GM19239 (cell line): ENCODE data around the gene KCNK1.

Experiments used
- DNase-seq: peaks from one replicate; pipeline ENCODE4 v3.0.0; 2011; ENCODE audit warnings: low spot score; ENCODE audit not compliant: insufficient read length
- FAIRE-seq: peaks from 2 replicates; lab custom pipeline; 2011; peaks lifted over from hg19 to GRCh38; lab: Jason Lieb, UNC

Gene KCNK1

GRCh38 chr1:233632436-233632835 is 18.5 kb downstream of the KCNK1 start:
- DNase-seq (no peak), FAIRE-seq (no peak)

GRCh38 chr1:233635765-233636502 is 22.0 kb downstream of the KCNK1 start:
- DNase-seq (no peak), FAIRE-seq (no peak)

DNA sequence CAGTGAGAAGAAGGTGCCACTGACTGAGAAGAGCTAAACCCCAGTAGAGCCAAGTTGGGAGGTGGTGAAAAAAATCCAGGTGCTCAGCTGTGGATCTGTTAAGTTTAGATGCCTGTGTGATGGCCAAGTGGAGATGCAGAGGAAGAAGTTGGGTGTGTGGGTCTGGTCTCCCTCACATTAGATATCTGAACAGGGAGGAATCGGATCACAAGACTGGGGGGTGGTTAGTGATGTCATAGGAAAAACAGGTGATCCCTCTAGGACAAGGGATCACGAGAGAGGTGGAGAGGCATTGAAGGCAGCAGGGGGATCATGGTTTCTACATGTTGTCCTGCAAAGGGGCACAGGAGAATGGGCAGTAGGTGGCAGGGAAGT is 22.6 kb downstream of the KCNK1 start:
- FAIRE-seq: no peak
- DNase-seq: no peak

- FAIRE-seq: no peak
These were observed 24.6 kb downstream of the KCNK1 start for GRCh38 chr1:233638513-233638912.

GRCh38 chr1:233639611-233640010 is 25.7 kb downstream of the KCNK1 start:
- no peak for DNase-seq
- no peak for FAIRE-seq

More at GRCh38 chr1:233638513-233638912, 24.6 kb downstream of the KCNK1 start:
- no peak for DNase-seq

DNA sequence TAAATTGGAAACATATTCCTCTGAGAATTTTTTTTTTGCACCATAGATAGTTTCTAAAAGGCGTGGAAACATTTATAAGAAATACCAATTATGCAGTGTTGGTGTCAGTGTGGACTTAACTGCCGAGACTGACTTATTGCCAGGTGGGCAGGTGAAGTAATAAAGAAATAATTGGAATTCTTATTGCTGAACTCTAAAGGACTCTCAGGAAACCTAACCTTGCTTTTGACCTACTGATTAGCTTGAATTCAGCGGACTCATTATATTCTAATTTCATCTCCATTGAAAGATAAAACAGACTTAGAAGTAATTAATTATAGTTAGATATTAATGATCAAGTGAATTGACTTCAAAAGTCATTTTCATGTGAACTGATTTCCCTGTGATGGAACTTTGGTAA is 26.3 kb downstream of the KCNK1 start:
- DNase-seq: no peak
- no peak for FAIRE-seq

- DNase-seq (no peak), FAIRE-seq (no peak)
These were observed 27.1 kb downstream of the KCNK1 start for GRCh38 chr1:233641029-233641428.

- no peak for DNase-seq
- FAIRE-seq: no peak
These were observed 33.2 kb downstream of the KCNK1 start for GRCh38 chr1:233647073-233647472.

GRCh38 chr1:233647636-233648035 is 33.7 kb downstream of the KCNK1 start:
- FAIRE-seq: no peak
- DNase-seq: no peak

DNA sequence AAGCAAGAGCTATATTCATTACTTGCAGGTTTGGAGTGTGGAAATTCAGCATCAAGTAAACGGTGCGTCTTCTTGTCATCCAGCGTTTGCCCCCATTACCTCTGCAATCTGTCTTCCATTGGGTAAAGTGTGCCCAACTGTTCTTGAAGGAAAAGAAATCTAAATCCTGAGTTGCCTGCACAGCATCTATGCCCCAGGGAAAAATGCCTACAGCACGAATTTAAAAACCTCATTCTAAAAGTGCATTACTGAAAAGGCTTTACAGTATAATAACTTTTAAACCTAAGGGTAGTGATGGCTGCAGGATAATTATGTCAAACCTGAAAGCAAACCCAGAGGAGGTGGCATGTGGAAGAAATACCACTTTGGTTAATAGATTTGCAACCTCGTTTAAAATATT is 37.2 kb downstream of the KCNK1 start:
- DNase-seq (no peak), FAIRE-seq (no peak)

- DNase-seq (no peak), FAIRE-seq (no peak)
These were observed 37.8 kb downstream of the KCNK1 start for GRCh38 chr1:233651563-233652233.

DNA sequence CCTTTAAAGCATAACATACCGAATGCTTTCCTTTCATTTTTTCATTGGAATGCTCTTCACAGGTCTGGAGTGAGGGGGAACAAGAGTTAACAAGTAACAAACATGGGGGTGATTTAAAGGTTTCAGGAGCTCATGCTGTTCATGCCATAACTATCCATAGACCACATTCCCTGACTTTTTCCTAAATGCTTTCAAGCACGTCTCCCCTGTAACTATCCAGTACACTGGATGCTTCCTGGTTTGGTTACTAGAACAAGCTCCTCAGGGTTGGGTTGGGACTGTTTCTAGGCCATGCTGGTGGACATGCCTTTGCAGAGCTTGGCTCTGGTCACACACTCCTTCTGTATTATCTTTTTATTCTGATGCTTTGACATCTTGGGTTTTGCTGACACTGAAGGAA is 38.6 kb downstream of the KCNK1 start:
- no peak for DNase-seq
- FAIRE-seq: no peak

DNA sequence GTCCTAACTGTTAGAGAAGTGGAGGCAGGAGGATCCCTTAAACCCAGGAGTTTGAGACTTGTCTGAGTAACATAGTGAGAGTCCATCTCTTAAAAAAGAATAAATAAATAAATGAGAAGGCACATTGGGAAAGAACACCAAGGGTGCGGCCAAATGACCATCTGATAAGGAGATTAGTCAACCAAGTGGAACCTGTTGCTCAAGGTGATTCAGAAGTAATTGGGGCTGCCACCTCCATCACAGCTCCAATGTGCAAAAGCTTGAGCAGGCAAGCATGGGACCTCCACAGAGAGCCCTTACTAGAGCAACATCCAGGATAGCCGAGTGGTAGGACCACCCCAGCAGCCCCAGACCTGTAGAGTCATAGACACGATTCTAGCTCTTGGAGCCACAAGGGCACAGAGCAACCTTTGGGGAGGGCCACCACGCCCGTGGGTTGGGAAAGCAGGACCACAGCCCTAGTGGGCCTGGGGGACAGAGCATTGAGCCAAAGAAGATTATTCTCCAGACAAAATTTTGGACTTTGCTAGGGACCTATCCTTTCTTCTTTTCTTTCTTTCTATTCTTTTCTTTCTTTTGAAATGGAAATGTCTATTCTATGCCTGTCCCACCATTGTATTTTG is 40.9 kb downstream of the KCNK1 start:
- DNase-seq (no peak), FAIRE-seq (no peak)

GRCh38 chr1:233655301-233655740 is 41.4 kb downstream of the KCNK1 start:
- DNase-seq: no peak
- no peak for FAIRE-seq

- FAIRE-seq (no peak), DNase-seq (no peak)
These were observed 42.2 kb downstream of the KCNK1 start for GRCh38 chr1:233656032-233656635.

- no peak for DNase-seq
- FAIRE-seq: no peak
These were observed 42.8 kb downstream of the KCNK1 start for GRCh38 chr1:233656687-233657086.

- no peak for DNase-seq
- no peak for FAIRE-seq
These were observed 43.6 kb downstream of the KCNK1 start for GRCh38 chr1:233657466-233657865.

- no peak for FAIRE-seq
- DNase-seq: no peak
These were observed 45.6 kb downstream of the KCNK1 start for GRCh38 chr1:233659495-233659894.

- DNase-seq: no peak
- FAIRE-seq: no peak
These were observed 47.7 kb downstream of the KCNK1 start for GRCh38 chr1:233661376-233662159.

DNA sequence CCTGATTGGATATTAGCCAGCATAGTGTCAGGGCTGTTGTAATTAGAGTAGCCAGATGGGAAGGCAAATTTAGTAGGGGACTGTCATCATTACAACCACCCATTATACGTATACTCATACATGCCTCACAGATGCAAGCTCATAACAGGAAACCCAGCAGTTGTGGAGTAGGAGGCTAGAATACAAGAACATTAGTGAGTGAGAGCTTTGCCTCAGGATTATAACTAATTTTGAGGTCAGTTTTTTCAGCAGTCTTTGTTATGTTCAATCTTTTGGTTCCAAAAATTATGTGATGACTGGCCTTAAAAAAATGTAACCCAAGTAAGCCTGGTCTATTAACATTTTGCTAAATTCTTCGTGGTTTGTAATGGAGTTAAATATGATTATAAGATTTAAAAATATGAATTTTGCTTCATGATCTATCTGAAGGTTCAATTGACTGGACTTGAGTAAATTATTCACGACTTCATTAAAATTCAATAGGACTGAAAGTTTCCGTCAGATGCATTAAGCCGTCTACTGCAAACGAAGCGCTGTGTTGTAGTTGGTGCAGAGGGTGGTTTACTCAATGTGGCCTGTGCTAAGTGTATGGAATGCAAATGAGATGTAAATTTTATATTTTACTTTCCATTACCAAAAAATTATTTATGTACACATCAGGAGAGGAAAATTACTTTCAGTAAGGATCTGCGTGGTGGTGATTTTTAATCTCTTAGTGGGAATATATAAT is 48.8 kb downstream of the KCNK1 start:
- DNase-seq (no peak), FAIRE-seq (no peak)
